ENCODE results near the gene BLOC1S1.

BLOC1S1 gene

GRCh38 chr12:55693323-55694187 lies 22.3 kb upstream of the BLOC1S1 start:
- in situ Hi-C loops (cut with HindIII; ENCODE audit: low sequenced_read_pairs): no loop called here
- no peak overlapping the region for H3K4me3 ChIP-seq (ENCODE audit: low read depth, low read length)
- DNase-seq (ENCODE audit: low read depth): no peak
- no peak for TF ChIP-seq CTCF (IDR thresholded peaks at IDR 0.05; ENCODE audit: low read depth, low read length, missing control alignments)

- no peak overlapping the region for H3K4me3 ChIP-seq (ENCODE audit: low read depth, low read length)
- in situ Hi-C loops (cut with HindIII; ENCODE audit: low sequenced_read_pairs): no loop called here
- no peak for TF ChIP-seq CTCF (IDR thresholded peaks at IDR 0.05; ENCODE audit: low read depth, low read length, missing control alignments)
- DNase-seq (ENCODE audit: low read depth): no peak
Measured at GRCh38 chr12:55694188-55694515, 21.7 kb upstream of the BLOC1S1 start.

- TF ChIP-seq CTCF (IDR thresholded peaks at IDR 0.05; ENCODE audit: low read depth, low read length, missing control alignments): no peak
- no peak overlapping the region for H3K4me3 ChIP-seq (ENCODE audit: low read depth, low read length)
- in situ Hi-C loops (cut with HindIII; ENCODE audit: low sequenced_read_pairs): no loop called here
- no peak for DNase-seq (ENCODE audit: low read depth)
Measured at GRCh38 chr12:55694651-55695050, 21.2 kb upstream of the BLOC1S1 start.

- in situ Hi-C loops (cut with HindIII; ENCODE audit: low sequenced_read_pairs): no loop called here
- DNase-seq (ENCODE audit: low read depth): no peak
- TF ChIP-seq CTCF (IDR thresholded peaks at IDR 0.05; ENCODE audit: low read depth, low read length, missing control alignments): no peak
Measured at GRCh38 chr12:55695349-55695748, 20.5 kb upstream of the BLOC1S1 start.

GRCh38 chr12:55696141-55696540 lies 19.7 kb upstream of the BLOC1S1 start:
- no peak for TF ChIP-seq CTCF (IDR thresholded peaks at IDR 0.05; ENCODE audit: low read depth, low read length, missing control alignments)
- no peak overlapping the region for H3K4me3 ChIP-seq (ENCODE audit: low read depth, low read length)
- no peak for DNase-seq (ENCODE audit: low read depth)
- in situ Hi-C loops (cut with HindIII; ENCODE audit: low sequenced_read_pairs): no loop called here

More at GRCh38 chr12:55695349-55695748, 20.5 kb upstream of the BLOC1S1 start:
- H3K4me3 ChIP-seq (ENCODE audit: low read depth, low read length): no peak overlapping the region

GRCh38 chr12:55696796-55697462 lies 18.9 kb upstream of the BLOC1S1 start:
- no peak for DNase-seq (ENCODE audit: low read depth)
- TF ChIP-seq CTCF (IDR thresholded peaks at IDR 0.05; ENCODE audit: low read depth, low read length, missing control alignments): no peak

More at GRCh38 chr12:55696796-55697462, 18.9 kb upstream of the BLOC1S1 start:
- no peak overlapping the region for H3K4me3 ChIP-seq (ENCODE audit: low read depth, low read length)
- in situ Hi-C loops (cut with HindIII; ENCODE audit: low sequenced_read_pairs): no loop called here

Data from astrocyte of the cerebellum (primary cell).